Measurements from ENCODE around the gene MED29. TPM values are rescaled to one million over a fixed set of nuclear protein-coding genes. Genes with fewer than 3 reads are reported as not detected.

Gene MED29
- polyA plus RNA-seq, 2 of the 4 experiments (the other 2 are of a cell fraction) = 47.7 to 57.5 TPM

GRCh38 chr19:39406656-39407409 is 15.7 kb downstream of the MED29 start, which contains the start of gene ZFP36 (continued):
- TF ChIP-seq PBX3 (IDR thresholded peaks at IDR 0.05) = peak; percentile 64
- TF ChIP-seq RNF2 (IDR thresholded peaks at IDR 0.05; ENCODE audit: borderline replicate concordance, low read depth) = no peak; the same call in 1 of the 2 replicates
- TF ChIP-seq POLR2A (IDR thresholded peaks at IDR 0.05; ENCODE audit: low read length) = peak; percentile 100
- TF ChIP-seq RARB (CRISPR knock-in tag; IDR thresholded peaks at IDR 0.05) = peak; percentile 85
- no peak for TF ChIP-seq ZNF302 (CRISPR knock-in tag; IDR thresholded peaks at IDR 0.05)
- 0 out of 2 replicates have a peak, but pooled peaks have one; percentile 31 for TF ChIP-seq RFX5 (IDR thresholded peaks at IDR 0.05)
- TF ChIP-seq TP53 (CRISPR knock-in tag; IDR thresholded peaks at IDR 0.05) = peak; percentile 68; the same call in 1 of the 2 replicates
- TF ChIP-seq ZFP36 (IDR thresholded peaks at IDR 0.05; ENCODE audit: borderline replicate concordance, partially characterized antibody) = no peak
- no peak for TF ChIP-seq FOXS1 (CRISPR knock-in tag; IDR thresholded peaks at IDR 0.05)
- no peak; the same call in 1 of the 2 replicates for TF ChIP-seq HOXA7 (CRISPR knock-in tag; IDR thresholded peaks at IDR 0.05)
- no peak for TF ChIP-seq CHD2 (IDR thresholded peaks at IDR 0.05; ENCODE audit: low read length, partially characterized antibody)
- peak; percentile 81 for TF ChIP-seq MAX (IDR thresholded peaks at IDR 0.05)
- 0 out of 5 replicates have a peak, but pooled peaks of 1 of the 2 experiments have one; percentile 39 for TF ChIP-seq RAD21 (conservative IDR thresholded peaks at IDR 0.05 in 1 of 2, IDR thresholded peaks at IDR 0.05 in 1 of 2)
- no peak for TF ChIP-seq ESRRA (IDR thresholded peaks at IDR 0.05; ENCODE audit: borderline replicate concordance, low read length)
- TF ChIP-seq EHF (CRISPR knock-in tag; IDR thresholded peaks at IDR 0.05) = no peak; the same call in 1 of the 2 replicates
- TF ChIP-seq HDAC2 (IDR thresholded peaks at IDR 0.05) = 0 out of 2 replicates have a peak, but pooled peaks have one; percentile 41

GRCh38 chr19:39407410-39407659 is 16.2 kb downstream of the MED29 start:
- no peak for ATAC-seq
- TF ChIP-seq EHF (CRISPR knock-in tag; IDR thresholded peaks at IDR 0.05) = 0 out of 2 replicates have a peak, but pooled peaks have one; percentile 41
- no peak for TF ChIP-seq REST (IDR thresholded peaks at IDR 0.05)
- 0 out of 4 replicates have a peak, but pooled peaks of 1 of the 2 experiments have one; percentile 19 for TF ChIP-seq CEBPB (IDR thresholded peaks at IDR 0.05)
- H3K4me1 ChIP-seq = peaks cover 65% of the 10 kb centered on the region
- peak overlapping the region; percentile 94 to 99 for H3K27ac ChIP-seq
- FAIRE-seq = no peak
- DNase-seq (ENCODE audit: low read depth in 1 of 2, low spot score in 1 of 2) = no peak
- ChIA-PET CTCF (interaction anchor here (1.4 to 21.4 kb wide), 6 partner anchors 9 to 296 kb away, joined by 4 to 457 read pairs (median 8); partner anchors contain the start of genes EID2B, MED29, PAF1 and RPS16), POLR2A (interaction anchor here (1.0 to 9.4 kb wide), 6 partner anchors 10 to 65 kb away, joined by 3 to 140 read pairs (median 18); partner anchors contain the start of genes MED29, PAF1, RPS16 and SAMD4B)
- H3K9me3 ChIP-seq = no peaks in the 10 kb centered on the region
- peak overlapping the region; percentile 76 for H3K4me3 ChIP-seq
- 1% methylated on average over 14 of the region's 14 CpGs for WGBS (ENCODE audit: missing lambda C conversion rate)
- H3K4me2 ChIP-seq = peak overlapping the region; percentile 95
